ENCODE data around the gene TXNDC17.

- no peak for TF ChIP-seq CTCF (IDR thresholded peaks at IDR 0.05)
- TF ChIP-seq POLR2A (IDR thresholded peaks at IDR 0.05): no peak
- no peak for TF ChIP-seq POLR2AphosphoS5 (IDR thresholded peaks at IDR 0.05)
These were observed 35.9 kb downstream of the TXNDC17 start for GRCh38 chr17:6676802-6677157.

Measured in breast epithelium (tissue), 3 donors.